GM12891 (cell line): ENCODE measurements around the gene CERS6.

Experiments used
- DNase-seq: peaks from one replicate; pipeline ENCODE4 v3.0.0; 2011; ENCODE audit warnings: low spot score; ENCODE audit not compliant: insufficient read length
- FAIRE-seq: peaks from 2 replicates; lab custom pipeline; 2011; peaks lifted over from hg19 to GRCh38; lab: Jason Lieb, UNC
- PAX5 ChIP-seq: IDR thresholded peaks from 2 replicates; pipeline ENCODE4 v1.6.1; 2011; ENCODE audit warnings: low read length, moderate library complexity, mild to moderate bottlenecking; ENCODE audit not compliant: insufficient read depth, severe bottlenecking
- POLR2A ChIP-seq: IDR thresholded peaks from 2 replicates; pipeline ENCODE4 v1.6.1; 2011; ENCODE audit warnings: low read depth, low read length, control low read depth
- POLR2AphosphoS5 ChIP-seq: IDR thresholded peaks from 2 replicates; pipeline ENCODE4 v1.6.1; 2011; ENCODE audit warnings: low read depth, low read length, control low read depth
- POU2F2 ChIP-seq: IDR thresholded peaks from 2 replicates; pipeline ENCODE4 v1.6.1; 2011; ENCODE audit warnings: low read depth, mild to moderate bottlenecking, control low read depth, low read length, moderate library complexity
- SPI1 ChIP-seq: IDR thresholded peaks from 2 replicates; pipeline ENCODE4 v1.6.1; 2011; ENCODE audit warnings: low read depth, low read length, control low read depth
- TAF1 ChIP-seq: IDR thresholded peaks from 2 replicates; pipeline ENCODE4 v1.6.1; 2011; ENCODE audit warnings: low read depth, low read length, control low read depth

The CERS6 gene

GRCh38 chr2:168429988-168430387 is 26.1 kb upstream of the CERS6 start:
- FAIRE-seq: no peak
- TF ChIP-seq TAF1 (no peak), SPI1 (no peak), POLR2AphosphoS5 (no peak), POLR2A (no peak)
- DNase-seq: no peak

GRCh38 chr2:168430431-168430830 is 25.6 kb upstream of the CERS6 start:
- no peak for FAIRE-seq
- DNase-seq: no peak
- TF ChIP-seq TAF1 (no peak), POLR2AphosphoS5 (no peak), POLR2A (no peak), POU2F2 (no peak), SPI1 (no peak), PAX5 (no peak)

- FAIRE-seq (no peak), DNase-seq (no peak)
- TF ChIP-seq POLR2A: no peak
- no peak for TF ChIP-seq PAX5
- TF ChIP-seq POU2F2: no peak
- TF ChIP-seq POLR2AphosphoS5: no peak
- TF ChIP-seq SPI1: no peak
- TF ChIP-seq TAF1: no peak
Observed at GRCh38 chr2:168431301-168432024, 24.6 kb upstream of the CERS6 start.

- no peak for TF ChIP-seq POU2F2
- no peak for TF ChIP-seq SPI1
- no peak for TF ChIP-seq POLR2AphosphoS5
- no peak for TF ChIP-seq POLR2A
- TF ChIP-seq TAF1: no peak
- TF ChIP-seq PAX5: no peak
- DNase-seq (no peak), FAIRE-seq (no peak)
Observed at GRCh38 chr2:168432100-168432499, 24.0 kb upstream of the CERS6 start.

GRCh38 chr2:168432565-168433186 is 23.4 kb upstream of the CERS6 start:
- TF ChIP-seq PAX5 (no peak), TAF1 (no peak), POLR2A (no peak), SPI1 (no peak), POLR2AphosphoS5 (no peak), POU2F2 (no peak)
- DNase-seq: no peak
- FAIRE-seq: no peak

- no peak for FAIRE-seq
- TF ChIP-seq PAX5 (no peak), POLR2A (no peak), POU2F2 (no peak), POLR2AphosphoS5 (no peak), TAF1 (no peak), SPI1 (no peak)
- no peak for DNase-seq
Observed at GRCh38 chr2:168433527-168433926, 22.5 kb upstream of the CERS6 start.

GRCh38 chr2:168434146-168434545 is 21.9 kb upstream of the CERS6 start:
- no peak for DNase-seq
- no peak for FAIRE-seq
- no peak for TF ChIP-seq TAF1

- DNase-seq (no peak), FAIRE-seq (no peak)
- TF ChIP-seq TAF1 (no peak), PAX5 (no peak), SPI1 (no peak), POLR2AphosphoS5 (no peak), POLR2A (no peak), POU2F2 (no peak)
Observed at GRCh38 chr2:168436840-168437239, 19.2 kb upstream of the CERS6 start.

- TF ChIP-seq POLR2AphosphoS5 (no peak), POU2F2 (no peak), POLR2A (no peak), SPI1 (no peak), TAF1 (no peak), PAX5 (no peak)
- FAIRE-seq (no peak), DNase-seq (no peak)
Observed at GRCh38 chr2:168438553-168438952, 17.5 kb upstream of the CERS6 start.

GRCh38 chr2:168439536-168439935 is 16.5 kb upstream of the CERS6 start:
- no peak for FAIRE-seq
- DNase-seq: no peak
- no peak for TF ChIP-seq POU2F2
- no peak for TF ChIP-seq POLR2A
- TF ChIP-seq POLR2AphosphoS5: no peak
- TF ChIP-seq TAF1: no peak
- TF ChIP-seq PAX5: no peak
- TF ChIP-seq SPI1: no peak
